Activated gamma-delta T cell treated with anti-CD3 and anti-CD28 coated beads, Interleukin-2, amount 50 U/mL, for 16 hours (primary cell): Measurements from ENCODE around the gene QPCT.
"Not testable (repeated sequence)": the region's sequence is repeated elsewhere in the genome, so short reads cannot be mapped to it uniquely, and the experiment has no call there.

Source experiments
- DNase-seq: peaks from one replicate; pipeline ENCODE4 v3.0.0-alpha.2; 2020; ENCODE audit warnings: low read depth

QPCT gene

DNA sequence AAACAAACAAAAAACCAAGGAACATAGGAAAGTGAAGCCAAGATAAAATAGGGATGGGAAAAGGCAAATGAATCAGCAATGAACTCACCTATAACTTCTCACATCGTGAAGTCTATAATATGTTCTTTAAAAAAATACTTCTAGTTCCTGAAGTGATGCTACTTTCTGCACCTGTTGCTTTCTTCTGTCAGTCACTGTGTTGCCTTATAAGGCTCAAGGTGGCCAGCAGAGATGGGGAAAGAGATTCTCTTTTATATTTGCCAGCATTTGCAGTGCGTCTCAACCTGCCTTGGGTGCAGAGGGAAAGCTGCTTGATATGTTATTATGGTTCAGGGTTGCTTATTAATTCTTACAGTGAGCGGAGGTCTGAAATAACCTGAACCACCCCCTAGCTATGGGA is 14.0 kb downstream of the QPCT start:
- DNase-seq: no peak

DNA sequence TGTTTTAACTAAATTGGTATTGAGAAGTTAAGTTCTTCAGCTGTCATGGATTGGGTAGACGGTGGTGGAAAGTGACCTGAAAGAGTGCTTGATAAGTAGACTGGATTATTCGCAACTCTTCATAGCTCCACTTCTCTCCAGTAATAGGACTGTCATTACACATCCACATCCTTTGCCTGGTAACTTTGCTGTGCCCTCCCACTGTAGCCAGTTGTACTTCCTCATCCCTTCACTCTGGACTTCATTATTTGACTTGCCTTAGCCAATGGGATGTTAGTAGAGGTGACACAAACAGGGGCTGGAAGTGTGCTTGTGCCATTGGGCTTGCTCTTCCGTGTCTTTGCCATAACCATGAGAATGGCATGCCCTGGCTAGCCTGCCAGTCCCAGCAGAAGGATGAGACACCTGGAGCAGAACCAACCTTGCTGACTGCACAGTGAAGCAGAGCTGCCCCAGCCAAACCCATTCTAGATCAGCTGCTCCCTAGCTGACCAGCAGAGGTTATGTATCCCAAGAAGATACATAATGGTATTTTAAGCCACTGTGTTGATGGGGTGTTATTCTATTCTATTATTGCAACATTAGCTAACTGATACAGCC is 16.9 kb downstream of the QPCT start:
- no peak for DNase-seq

DNA sequence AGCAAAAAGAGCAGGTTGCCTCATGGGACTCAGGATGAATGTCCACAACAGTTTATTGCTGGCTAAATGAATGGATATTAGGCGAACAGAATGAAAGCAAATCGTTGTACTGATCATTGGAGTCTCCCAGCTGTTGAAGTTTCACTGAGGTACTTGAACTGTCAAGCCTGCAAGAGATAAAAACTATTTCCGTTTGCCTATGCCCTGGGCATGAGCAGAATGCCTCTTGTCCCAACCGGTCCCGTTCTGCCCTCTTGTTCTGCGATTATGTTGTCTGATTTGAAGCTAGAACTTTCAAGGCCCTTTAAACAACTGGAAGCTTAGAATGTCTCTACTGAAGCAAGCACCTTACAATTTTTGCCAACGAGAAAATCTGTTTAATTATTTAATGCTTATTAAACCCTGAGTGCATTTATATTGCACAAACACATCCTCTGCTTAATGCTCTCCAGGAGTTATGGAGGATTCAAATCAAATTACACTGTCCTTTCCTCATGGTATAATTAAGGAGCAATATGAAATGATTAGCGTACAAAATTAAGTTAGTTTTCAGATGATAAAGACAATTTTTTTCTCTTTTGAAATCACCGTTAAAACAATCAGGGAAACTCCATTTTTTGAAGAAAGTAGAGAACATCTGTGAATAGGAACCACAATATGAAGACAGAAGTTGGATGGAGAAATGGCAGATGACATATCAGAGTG is 17.7 kb downstream of the QPCT start:
- DNase-seq: no peak

DNA sequence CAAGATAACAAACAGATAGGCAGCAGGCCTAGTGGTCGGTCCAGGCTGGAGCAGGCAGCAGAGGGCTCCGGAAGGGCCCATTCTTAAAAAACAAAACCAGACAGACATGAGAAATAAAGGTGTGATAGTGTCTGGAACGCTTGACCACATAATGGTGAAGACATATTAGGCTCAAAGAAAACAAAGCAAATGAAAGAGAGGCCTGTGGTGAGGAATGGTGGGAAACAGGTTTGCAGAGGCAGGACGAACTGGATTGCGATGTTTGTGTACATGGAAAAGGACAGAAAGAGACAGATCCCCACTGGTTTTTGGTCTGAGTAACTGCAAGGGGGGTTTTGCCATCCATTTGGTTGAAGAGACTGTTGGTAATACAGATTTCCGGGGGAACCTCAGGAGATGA is 19.9 kb downstream of the QPCT start:
- DNase-seq: no peak

DNA sequence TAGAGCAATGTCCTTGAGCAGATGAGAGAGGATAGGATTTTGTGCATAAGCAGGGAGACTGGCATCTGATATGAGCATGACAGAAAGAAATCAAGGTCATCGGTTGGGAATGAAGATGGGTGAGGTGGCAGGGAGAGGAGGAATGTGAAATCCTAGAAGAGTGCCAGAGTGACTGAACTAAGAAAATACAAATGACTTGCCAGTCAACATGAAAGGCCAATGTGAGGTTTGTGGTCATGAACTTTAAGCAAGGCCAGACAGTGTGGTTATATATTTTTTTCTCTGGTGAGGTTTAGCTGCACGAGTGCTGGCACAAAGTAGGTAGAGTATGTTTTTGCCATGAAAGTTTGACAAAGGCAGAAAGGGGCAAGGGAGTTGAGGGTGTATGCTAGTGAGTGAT is 21.2 kb downstream of the QPCT start:
- no peak for DNase-seq

DNA sequence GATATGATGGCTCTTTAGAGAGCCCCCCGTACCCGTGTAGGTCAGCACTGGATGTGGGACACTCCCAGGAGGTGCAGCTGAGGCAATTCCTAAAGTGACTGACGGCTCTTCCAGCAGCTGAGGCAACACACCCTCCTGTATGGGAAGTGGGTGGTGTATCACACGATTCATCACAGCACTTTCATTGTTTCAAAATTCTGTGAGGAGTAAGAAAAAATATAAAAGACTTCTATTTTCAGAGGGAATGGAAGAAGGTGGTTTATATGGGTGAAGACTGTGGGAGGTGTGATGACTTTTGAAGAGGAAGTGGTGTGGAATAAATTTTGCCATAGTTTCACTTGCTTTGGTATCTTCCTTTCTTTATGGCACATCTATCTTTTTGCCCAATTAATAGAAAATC is 22.3 kb downstream of the QPCT start:
- no peak for DNase-seq

DNA sequence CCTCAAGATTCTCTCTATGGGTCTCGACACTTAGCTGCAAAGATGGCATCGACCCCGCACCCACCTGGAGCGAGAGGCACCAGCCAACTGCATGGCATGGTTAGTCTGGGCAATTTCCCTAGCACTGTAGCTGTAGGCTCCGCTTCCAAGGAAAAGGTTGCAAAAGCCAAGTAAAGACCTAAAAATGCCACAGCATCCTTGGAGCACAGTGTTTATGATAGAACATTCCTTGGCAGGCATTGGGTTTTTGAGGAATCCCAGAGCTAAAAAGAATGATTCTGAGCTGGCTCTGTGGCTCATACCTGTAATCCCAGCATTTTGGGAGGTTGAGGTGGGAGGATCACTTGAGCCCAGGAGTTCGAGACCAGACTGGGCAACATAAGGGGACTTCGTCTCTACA is 22.9 kb downstream of the QPCT start:
- DNase-seq: no peak

DNA sequence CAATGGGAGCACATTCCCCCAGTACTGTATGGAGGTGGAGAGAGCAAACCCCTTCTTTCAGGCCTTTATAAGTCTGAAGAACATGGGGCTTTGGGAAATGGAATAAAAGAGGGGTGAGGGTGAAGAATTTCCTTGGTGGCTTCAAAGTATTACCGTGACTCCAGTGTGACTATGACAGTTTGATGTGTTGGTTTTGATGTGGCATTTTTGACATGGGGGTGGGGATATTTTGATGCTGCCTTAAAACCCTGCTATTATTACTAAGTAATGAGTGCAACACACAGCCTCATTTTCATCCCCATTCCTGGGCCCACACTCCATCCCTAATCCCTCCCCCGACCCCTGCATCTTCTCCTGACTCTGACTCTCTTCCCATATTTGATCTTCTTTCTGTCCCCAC is 23.6 kb downstream of the QPCT start:
- DNase-seq: peak; percentile 13

DNA sequence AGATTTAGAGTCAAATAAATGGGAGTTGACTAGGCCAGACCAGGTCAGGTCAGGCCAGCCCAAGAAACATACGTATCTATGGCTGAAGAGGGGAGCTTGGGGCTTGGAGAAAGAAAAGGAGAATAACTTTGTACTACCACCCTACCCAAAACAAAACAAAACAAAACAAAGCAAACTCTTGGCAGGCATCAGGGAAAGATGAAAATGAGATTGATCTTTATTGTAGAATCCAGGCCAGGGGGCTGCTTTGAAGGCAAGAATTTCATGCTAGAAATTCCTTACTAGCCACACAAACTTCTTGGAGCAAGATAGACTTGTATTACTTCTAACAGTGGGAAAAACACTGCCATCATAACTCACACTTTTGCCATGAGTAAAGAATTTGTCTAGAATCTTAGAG is 26.2 kb downstream of the QPCT start:
- no peak for DNase-seq

DNA sequence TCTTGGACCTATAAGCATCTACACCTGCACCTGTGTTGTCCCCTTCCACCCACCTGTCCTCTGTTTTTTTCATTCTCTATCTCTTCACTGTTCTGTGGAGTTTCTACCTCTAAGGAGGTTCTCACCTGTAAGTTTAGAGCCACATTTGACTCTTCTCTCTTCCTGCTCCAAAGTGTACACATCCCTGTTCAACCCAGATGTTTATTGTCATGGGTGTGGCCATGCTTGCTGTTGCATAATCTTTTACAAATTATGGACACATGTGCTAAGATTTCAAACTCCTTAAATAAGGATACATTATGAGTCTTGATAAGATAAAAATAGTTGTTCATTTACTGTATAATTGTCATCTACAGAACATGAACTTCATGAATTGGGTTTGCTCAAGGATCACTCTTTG is 27.6 kb downstream of the QPCT start:
- no peak for DNase-seq

DNA sequence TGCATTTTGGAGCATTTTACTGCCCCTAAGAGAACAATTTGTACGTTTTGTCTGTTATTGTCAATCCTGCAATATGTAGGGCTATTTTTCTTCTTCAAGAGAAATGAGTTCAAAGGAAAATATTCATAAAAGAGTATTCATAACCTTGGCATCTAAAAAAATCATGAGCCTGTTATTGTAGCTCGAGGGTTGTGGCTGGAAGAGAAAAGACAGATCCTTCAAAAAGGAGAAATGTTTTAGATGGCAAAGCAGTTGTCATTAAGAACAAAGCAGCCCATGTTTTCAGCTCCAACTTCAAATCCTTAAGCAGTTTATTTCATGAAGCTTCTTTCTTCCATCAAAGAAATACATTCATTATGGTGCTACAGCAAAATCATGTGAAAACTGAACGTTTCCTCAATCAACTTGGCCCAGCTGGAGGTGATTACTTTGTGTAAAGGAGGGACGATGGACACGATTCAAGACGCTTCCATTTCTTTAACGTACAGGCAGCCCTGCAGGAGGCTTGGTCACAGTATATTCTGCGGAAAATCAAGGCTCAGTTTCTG is 31.4 kb downstream of the QPCT start:
- no peak for DNase-seq

DNA sequence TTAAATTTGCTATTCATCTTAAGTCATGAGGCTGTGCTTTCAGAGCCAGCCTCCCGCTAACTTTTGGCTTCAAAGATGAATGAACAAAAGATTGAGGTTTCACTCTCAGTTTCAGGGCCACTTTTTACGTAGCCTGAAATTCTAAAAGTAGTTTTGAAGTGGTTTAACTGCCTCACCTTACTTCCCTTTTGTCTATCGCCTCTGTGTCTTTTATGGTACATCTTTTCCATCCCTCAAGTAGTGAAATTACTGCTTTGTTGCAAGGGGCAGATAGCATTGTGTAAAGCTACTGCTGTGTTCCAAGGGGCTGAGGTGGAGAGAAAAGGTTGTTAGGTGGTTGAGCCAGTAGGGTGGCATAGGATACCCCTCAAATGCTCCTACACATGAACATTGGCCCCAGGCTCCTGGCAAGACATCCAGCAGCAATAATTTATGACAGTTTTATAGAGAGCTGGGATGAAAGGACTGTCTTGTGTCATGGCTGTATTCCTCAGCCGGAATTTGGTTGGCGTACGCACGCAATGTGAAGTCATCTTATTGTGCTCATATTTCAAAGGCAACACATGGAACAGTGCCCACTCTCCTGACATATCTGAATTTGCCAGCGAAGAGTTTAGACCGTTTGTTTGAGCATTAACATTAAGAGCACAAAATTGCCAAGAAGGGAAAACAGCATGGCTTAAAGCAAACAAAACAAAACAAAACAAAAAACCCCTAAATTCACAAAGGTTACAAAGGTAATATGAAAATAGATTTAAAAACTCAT is 32.2 kb downstream of the QPCT start:
- no peak for DNase-seq

DNA sequence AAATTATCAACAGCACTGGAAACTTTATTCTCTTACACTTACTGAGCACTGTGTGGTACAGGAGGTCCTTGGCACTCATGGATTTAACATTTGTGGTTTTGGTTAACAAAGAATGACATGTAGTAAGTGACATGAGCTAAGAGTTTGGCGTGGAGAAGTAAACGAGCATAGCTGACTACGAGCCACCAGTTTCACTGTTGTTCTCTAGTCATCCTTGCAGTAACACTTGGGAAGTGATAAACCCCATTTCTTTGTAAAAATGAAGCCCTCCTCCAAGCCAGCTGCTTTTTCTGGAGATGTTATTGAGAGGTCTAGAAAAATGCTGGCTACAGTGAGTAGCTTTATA is 32.7 kb downstream of the QPCT start:
- DNase-seq: no peak

DNA sequence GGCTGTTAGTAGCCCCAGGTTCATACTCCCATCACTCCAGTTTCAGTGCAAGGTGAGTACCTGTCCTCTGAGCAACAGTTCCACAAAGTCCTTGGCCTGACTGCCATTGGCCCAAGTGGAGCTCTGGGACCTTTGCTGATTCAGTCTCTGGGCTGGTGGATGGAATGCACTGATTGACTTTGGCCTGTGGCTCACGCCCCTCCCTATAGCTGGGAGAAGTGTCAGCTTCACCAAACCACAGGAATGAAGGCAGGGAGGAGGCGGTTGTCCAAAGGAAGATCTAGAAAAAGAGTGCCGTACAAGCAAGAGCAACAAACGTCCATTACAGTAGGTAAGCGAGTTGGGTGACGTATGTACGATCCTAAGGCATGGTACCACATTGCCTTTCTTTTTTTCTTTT is 34.0 kb downstream of the QPCT start:
- no peak for DNase-seq

DNA sequence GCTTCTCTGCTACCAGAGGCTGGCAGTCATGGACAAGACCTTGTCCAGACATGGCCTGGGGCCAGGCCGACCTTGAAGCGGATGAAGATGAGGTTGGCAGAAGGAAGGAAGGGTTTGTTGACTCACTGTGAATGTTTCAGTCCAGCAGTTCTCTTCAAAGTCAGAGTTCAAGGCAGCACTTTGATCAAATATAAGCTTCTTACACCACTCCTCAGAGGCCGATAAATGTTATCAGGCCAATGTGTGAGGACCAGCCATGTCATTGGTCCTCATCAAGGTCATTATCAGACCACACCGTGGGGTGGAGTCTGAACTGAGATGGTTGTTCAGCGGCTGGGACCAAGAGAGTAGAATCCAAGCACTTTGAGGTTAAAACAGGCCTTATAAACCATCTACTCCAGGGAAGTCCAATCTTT is 35.5 kb downstream of the QPCT start:
- DNase-seq: no peak

DNA sequence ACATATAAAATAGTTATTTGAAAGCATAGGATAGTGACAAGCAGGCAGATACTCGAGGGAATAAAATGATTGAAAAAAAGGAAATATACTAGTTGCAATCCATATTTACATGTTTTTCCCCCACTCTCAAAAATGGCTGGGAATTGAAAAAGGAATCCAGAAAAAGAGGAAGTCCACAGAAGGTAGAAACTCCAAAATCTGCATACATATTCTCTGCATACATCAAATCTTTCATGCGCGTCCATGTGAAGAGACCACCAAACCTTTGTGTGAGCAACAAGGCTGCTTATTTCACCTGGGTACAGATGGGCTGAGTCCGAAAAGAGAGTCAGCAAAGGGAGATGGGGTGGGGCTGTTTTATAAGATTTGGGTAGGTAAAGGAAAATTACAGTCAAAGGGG is 36.4 kb downstream of the QPCT start:
- not testable (repeated sequence) for DNase-seq

DNA sequence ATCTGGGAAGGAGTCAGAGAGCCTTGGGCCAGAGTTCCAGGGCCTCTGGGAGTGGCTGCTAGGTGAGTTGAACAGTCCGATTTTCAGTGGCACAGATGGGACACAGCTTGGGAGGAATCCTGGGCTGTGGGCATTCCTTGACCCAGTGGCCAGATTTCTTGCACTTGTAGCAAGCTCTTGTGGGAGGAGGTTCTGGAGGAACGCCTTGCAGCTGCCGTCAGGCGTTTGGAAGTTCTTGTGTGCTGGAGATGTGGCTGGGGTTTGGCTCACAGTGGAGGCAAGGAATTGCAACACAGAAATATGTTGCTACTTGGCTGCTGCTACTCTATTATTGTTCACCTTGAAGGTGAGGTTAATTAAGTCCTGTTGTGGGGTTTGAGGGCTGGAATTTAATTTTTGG is 39.8 kb downstream of the QPCT start:
- DNase-seq: not testable (repeated sequence)

DNA sequence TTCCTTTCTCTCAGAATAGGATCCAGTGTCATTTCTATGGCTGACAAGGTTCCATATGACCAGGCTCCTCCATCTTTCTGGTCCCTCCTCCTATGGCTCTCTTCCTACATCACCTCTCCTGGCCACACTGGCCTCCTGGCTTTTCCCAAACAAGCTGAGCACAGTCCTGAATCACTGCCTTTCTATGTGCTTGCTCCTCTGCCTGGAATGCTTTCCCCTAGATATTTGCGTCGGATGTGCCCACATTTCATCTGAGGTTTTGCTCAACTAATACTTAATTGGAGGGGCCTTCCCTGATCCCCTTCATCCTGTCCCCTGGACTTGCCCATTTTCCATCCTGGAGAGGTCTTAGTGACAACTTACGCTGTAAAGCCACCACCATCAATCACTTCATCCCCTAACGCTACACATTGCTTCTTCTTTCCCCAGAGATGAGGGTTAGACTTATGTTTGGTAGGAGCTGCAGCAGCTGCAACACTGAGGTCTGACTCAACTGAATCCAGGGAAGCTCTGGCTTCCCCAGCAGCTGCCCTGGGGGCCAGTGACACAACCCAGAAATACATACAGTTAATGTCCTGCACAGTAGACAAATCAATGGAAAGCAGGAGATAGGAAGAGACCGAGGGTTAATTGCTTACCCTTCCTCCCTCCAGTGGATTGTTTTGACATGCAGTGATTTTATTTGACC is 42.9 kb downstream of the QPCT start:
- DNase-seq: no peak

DNA sequence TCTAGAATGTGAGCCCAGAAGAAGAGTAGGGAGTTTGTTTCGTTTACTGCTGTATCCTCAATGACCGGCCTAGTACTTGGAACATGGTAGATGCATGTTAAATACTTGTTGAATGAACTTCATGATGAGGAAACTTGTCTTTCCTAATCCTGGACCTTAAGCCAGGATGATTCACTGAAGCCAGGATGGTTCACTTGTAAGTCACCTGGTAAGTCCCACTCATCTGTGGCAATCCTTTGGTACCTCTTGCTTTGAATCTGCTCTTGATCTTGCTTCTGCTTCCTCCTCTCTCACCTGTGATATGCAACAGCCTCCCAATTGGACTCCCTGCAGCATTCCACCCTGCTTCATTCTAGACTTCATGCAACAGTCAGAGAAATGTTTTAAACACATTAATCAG is 43.6 kb downstream of the QPCT start:
- DNase-seq: no peak

DNA sequence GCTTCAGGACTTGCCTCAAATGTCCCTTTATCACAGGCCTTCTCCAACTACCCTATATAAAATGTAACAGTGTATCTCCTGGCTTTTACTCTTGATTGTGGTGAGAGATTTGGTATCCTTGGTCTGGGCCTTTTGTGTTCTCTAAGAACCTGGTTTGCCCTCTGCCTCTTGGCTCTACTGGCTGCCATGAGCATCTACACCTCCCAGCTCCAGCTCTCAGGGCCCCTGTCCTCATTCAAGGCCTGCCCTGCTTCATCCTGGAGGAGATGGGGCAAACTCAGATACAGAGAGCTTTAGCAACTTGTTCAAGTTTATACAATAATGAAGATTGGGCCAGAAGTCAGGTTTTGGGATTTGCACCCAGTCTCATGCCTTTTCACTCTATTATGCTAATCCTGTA is 45.0 kb downstream of the QPCT start:
- DNase-seq: no peak

DNA sequence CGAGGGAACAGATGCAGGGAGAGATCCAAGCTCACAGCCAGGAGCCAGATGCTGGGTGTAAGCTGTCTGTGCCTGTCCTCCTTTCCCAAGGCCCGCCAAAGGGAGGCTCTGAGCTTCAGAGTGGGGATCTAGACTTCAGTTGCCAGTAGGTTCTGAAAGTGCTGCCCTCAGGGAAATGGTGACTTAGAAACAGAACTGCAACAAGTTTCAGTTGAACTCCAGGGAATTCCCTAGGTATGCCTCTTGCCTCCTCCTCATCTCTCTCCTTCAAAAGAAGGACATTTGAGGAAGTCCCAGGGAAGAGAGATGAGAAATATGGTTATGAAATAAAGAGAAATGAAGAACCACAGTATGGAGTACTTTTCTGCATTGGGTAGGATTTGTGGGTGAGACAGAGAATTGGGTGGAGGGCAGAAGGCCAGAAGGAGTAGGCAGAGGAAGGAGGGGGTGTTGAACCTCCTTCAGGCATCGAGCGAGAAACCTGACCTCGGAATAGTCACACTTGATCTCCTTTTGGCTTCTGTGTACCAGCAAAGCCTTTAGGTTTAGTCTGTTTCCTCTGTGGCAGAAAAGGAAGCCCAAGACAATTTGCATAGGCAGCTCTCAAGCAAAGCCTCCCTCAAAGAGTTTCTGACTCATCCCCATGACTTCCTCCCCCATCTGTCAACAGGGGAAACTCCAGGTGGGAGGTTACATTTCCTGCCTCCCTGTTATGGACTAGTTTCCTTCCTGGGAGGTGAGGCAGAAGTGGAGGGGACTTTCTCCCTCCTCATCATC is 45.7 kb downstream of the QPCT start:
- peak; percentile 48 for DNase-seq

DNA sequence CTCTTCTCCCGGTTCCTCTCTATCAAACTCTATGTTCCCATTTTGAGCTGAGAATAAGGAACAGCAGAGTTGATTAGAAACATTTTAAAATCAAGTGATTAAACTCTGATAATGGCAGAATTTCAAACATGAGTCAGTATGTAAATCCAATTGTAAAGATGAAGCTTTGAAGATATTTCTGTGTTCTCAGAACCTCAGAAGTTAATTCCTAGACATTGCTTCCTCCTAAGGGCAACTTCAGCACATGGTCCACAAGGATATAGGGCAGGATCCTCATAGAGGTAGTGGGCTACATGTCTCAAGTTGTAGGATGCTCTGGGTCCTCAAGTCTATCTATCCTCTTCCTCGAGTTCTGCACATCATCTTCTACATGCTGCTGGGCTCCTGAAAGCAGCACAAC is 46.3 kb downstream of the QPCT start:
- no peak for DNase-seq
